GM18520 (cell line): ENCODE results near the gene HOXC9.

Source experiments
- ATAC-seq: cut with Tn5 transposase; IDR thresholded peaks from one replicate; pipeline ENCODE4 v1.9.1; 2021; ENCODE audit not compliant: unreplicated experiment

HOXC9 gene

DNA sequence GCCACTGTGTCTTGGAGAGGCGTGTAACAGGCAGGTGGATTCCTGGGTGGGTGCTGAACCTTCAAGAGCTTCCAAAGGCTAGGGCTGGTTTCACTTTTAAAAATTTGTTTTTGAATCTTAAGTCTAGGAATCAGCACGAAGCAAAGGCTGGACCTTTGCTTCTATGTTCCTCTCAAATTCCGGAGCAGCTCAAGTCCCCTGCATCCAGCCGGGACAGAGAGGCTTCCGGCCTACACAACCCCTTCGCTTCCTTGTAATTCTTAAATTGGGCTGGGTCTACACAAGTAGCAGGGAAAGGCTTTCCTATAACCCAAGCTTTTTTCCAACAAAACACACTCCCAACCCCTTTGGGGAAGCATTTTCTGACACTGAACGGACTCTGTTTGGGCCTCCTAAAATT, 37.0 kb upstream of the HOXC9 start:
- no peak for ATAC-seq

DNA sequence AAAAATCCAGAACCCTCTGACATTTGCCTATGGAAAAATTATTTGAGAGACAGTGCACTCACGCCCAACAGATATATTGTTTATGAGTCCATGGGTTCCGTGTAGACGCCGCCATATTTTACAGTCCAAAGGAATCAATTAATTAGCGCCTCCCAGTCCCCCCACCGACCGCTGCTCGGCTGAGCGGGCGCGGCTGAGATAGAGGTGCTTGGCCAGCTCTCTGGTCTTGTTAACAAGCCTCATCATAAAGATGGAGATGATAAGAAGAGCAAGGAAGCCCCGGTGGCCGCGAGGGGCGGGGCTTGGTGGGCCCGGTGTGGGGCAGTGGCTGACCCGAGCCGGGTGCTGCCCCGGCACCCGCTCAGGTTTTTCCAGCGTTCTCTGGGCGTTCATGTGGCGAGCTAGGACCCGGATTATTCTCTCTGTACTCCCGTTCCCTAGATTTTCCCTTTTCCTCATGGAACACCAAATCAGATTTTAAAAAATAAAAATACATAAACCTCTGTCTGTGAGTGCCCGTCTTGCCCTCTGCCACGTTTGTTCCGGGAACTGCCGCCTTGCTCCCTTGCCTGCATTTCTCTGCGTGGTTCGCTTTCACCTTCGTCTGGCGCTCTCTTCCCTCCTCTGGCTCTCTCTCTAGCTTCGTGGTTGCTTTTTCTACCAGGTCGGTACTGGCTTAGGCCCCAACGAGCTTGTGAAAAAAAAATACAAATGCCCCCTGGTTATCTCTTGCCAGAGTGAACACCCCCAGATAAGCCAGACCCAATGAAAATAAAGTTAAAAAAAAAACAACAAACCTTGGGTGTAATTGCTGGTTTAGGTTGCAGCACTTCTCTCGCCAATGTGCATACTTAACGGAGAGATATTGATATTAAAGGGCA, 36.3 kb upstream of the HOXC9 start:
- ATAC-seq = no peak

DNA sequence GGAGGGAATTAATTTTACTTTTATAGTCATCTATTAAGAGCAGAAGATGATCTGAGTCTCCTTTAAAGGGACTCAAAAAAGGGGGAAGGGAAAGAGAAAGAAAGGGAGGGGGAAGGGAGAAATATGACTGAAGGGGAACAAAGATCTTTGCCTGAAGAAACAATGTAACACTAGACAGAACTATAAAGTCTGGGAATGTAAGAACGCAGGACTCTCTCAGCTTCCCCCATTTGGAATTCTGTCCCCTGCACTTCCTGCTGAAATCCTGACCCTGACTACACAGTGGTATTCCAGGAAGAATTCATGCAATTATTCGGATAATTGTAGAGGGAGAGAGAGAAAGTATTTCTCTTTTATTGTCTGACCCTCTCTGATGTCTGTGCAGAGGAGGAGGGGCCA, 35.6 kb upstream of the HOXC9 start:
- no peak for ATAC-seq

DNA sequence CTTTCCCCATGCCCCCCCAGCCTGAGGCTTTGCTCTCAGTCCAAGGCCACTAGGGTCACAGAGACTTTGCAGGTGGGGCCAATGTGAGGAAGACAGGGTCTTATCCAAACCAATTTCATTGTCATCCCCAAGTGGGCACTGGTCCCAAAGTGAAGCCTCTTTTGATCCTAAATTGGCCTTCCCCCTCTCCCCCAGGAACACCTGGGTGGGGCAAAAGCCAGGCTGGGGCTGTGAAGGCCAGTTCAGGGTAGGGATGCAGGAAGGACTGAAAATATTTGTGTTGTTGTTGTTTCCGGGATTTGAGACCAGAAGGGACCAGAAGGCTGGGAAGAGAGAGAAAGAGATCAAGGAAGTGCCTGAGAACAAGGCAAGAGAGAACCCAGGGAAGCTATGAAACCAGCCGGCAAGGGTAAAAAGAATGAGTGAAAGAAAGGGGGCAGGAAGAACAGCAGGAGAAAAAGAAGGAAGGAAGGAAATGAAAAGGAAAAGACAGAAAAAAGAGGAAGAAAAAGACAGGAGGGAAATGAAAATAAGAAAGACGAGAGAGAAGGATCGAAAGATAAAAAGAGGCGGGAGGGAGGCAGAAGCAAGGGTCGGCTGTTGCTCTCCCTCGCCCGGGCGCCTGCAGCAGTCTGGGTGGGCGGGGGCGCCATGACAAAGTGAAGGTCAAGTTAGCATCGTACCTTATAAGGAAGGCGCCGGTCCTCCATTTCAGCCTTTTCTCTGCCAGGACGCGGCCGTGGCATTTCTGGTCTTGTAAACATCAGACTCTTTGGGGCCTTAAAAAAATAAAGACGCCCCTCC, 34.5 kb upstream of the HOXC9 start:
- no peak for ATAC-seq

DNA sequence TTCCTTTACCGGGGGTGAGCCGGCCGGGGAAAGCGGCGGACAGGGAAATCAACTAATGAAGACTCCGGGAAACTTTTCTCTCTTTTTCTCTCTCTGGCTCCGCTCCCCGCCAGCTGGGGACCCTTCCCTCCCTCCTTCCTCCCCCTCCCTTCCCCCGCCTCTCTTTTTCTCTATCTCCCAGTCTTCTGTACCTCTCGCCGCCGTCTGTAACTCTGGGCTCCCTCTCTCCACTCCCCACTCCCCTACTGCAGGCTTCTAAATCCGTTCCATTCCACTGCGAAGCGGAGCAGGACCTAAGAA, 33.9 kb upstream of the HOXC9 start:
- no peak for ATAC-seq

DNA sequence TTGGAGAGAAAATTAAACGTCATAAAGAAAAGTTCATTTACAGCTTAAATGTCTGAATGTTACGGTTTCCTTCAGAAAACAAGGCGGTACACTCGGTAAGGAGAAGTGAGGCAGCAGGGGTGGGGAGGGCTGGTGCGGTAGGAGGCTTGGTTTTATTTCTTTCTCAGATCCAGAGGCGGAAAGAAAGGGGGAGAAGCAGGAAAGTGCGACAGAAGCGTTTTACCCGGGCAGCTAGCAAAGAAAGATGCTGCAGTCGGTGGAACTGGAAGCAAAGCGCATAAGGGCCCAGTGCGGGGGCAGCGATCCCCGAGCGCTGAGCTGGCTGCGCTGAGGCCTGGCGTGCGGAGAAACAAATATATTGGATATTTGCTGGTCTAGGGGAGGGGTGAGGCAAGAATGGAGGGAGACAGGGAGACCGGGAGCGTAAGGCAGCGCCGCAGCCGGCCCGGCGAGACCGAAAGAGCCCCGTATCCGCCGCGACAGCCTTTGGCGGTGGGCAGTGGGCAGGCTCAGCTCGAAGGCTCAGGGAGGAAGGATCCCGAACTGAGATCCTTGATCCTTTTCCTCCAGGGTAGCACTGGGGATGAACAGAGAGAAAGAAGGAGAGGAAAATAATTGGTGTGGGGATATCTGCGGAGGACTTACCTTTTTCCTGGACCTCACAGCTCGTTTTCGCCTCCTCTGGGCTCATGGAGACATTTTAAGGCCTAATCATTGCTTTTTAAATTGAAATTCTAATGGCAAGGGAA, 33.4 kb upstream of the HOXC9 start:
- ATAC-seq = no peak

DNA sequence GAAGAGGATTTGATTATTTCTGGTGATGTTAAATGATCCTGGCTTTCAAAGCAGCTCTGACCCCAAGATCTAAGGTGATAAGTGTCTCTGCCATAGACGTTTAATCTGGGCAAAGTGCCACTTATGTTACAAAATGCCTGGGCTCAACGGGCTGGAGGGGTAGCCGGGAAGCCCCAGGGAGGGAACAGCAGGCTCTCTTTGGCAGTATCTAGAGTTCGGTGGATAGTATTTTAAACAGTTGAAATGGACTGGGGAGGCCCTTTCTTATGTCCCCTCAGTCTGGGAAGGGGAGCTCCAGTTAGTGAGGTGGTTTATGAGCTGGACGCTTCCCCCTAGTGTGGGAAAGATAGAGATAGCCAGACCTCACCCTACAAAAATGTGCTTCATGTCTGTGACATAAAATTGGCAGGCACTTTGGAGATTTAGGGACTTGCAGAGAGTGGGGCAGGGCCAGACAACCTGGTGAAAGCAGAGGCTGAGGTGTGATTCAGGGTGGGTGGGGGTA, 32.5 kb upstream of the HOXC9 start:
- ATAC-seq = no peak

DNA sequence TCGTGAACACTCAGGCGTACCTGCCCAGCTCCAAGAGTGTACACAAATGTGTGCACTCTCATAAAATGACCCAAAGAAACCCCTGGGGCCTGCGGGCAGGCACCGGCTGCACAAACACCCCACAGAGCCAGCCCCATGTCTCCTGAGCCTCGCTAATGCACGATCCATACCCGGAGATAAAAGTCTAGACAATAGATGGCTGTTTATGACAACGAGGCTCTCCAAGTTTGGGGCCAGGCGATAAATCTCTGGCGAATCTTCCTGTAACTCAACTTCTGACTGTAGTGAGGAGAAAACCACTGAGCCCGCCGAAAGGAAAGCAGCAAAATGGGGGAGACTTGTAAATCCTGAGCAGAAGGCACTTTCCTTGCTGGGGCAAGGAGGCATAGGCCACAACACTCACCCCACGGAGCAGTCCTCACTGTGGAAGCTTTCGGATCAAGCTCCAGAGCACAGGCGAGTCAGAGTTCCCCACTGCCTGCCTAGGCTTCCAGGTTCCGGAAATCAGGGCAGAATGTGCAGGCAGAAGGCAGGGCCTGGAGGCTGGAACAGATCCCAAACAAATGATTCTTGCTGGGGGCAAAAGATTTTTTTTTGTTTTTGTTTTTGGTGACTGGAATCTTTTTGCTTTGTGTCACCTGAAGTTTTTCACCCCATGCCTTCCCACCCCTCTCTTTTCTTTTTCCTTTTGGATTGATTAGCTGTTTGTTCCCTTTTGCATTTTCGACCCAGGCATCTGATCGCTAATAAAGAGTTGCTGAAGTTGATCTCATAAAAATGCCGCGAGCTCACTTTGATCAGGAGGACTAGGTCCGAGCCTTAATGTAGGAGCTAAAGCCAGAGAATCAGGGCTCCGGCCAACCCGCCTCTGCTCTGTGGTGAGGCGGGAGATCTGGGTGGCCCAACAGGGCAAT, 31.5 kb upstream of the HOXC9 start:
- no peak for ATAC-seq

DNA sequence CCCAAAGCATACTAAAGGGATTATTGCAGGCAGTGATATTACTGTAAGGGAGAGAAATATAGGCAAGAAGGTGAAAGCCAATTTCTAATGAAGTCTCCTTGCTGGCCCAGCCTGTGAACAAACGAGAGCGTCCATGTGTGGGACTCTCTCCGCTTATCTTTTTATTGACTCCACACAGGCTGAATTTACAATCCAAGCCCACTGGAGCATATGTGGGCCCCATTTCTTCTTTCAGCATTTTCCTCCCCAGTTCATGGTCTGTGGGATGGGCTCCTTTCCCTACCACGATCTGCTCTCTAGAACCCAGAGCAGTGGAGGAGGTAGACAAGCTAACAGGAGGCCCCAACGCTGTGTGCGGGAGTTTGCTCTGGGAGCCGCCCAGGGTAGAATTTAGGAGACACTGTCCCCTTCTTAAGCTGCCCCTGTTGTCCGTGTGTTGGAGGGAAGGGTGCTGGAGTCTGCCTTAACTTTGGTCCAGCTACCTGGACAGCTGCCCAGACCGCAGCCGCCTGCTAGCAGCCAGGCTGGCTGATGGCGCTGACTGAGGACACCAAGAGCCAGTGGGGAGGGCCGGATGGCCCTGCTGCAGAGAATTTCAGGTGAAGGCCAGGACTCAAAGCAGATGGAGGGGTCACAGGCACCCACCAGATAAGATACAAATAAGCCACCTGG, 30.2 kb upstream of the HOXC9 start:
- no peak for ATAC-seq

DNA sequence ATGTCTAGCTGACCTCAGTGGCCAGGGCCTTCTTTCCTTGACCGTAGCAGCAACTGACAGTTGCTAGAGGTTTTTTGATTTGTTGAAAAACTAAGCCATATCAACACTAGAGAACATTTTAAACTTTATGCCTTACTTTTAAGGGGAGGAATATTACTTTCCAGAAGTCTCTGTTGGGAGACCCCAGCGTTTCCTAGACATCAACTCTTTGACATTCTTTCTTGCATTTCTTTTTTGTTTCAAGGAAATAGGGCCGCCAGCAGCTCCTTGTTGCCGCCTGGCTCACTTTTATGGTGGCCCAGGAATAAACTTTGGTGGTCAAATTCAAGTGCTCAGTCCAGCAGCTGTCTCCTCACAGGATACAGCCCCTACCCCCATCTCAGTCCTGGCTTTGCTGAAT, 29.5 kb upstream of the HOXC9 start:
- ATAC-seq = no peak

DNA sequence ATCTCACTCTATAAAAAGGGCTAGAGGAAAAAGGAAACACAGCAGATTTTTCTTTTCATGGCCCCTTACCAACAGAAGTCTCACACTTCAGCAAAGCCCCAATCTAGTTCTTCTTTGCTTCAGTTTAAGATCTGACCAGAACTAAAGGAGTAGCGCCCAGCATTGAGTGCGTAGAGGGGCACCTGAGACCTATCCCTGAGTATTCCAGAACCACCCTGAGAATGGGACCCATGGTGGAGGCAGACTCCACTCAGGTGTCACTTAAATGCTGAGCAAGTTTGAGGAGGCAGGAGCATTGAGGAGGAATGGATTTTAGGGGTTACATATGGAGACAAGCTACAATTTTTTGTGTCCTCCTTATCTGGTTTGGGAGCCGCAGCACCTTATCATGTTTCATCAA, 28.8 kb upstream of the HOXC9 start:
- ATAC-seq = no peak

DNA sequence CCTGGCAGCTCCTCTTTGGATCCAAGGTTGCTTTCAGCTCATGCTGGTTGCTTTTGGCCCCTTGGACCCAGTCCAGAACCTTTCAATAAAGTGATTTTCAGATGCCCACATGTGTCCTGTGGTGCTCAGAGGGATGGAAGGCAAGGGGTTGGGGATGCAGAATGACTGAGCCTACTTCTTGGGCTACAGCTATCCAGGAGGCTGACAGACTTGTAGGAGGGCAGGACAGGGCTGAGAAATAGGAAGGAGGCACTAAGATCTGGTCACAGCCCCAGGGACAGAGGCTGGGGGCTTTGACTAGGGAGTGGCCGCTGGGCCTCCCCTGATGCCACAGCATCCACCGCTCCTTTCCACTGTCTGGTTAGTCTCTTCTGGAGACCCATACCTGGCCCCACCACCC, 28.3 kb upstream of the HOXC9 start:
- no peak for ATAC-seq

DNA sequence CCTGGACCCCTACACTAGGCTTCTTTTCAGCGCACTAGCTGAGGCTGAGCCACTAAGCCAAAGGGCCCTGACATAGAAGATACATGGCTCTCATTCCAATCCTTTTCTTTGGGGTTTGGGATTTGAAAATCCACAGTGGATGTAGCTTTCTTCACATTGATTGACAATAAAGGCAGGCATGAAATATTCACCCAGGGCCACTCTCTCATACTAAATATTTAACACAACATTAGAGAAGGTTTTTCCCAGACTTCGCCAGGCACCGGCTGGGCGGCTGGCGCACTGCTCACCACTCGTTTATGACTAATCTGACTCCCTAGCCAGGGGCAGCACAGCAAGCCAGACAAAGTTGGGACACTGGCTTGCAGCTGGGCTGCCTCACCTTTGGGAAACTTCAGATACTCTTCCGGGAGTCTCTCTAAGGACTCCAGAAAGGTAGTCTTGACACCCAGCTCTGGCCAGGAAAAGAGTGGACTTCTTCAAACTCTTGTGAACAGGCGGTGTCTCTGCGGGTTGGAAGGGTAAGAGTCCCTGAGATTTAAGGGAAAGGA, 27.7 kb upstream of the HOXC9 start:
- ATAC-seq = no peak

DNA sequence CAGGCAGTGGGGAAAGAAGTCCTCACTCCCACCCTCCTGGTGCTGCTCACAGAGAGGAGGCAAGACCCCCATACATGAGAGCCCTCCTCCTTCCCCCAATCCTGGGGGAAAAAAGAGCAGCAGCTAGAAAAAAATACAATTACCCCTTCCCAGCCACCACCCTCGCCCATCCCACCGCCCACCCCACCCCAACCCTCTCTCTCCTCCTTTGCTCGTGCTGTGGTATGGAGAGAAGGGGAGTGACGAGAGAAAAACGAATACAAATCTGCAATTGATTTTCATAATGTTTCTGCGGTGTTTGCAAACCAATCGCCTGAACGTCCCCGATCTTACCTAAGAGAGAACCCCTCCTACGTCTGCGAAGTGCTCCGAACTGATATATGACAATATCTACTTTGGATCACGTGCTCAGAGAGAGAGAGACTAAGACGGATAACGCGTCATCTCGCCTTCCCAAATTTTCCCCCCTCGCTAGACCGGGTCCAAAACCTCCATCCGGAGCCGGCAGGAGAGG, 27.2 kb upstream of the HOXC9 start, which contains the start of gene HOXC11:
Gene HOXC11 (plus strand): TSS at position 405 of the 514 bp plus-strand sequence. CDS start 116 bp downstream, outside the sequence.
- no peak for ATAC-seq

DNA sequence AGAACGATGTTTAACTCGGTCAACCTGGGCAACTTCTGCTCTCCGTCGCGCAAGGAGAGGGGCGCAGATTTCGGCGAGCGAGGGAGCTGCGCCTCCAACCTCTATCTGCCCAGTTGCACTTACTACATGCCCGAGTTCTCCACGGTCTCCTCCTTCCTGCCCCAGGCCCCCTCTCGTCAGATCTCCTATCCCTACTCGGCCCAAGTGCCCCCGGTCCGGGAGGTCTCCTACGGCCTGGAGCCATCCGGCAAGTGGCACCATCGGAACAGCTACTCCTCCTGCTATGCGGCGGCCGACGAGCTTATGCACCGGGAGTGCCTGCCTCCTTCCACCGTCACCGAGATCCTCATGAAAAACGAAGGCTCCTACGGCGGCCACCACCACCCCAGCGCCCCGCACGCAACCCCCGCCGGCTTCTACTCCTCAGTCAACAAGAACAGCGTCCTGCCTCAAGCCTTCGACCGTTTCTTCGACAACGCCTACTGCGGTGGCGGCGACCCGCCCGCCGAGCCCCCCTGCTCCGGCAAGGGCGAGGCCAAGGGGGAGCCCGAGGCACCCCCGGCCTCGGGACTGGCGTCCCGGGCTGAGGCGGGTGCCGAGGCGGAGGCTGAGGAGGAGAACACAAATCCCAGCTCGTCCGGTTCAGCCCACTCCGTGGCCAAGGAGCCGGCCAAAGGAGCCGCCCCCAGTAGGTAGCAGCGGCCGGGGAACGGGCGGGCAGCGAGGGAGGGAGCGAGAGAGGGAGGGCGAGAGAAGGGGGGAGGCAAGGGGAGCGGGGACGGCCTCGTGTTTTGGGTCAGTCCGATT, 26.5 kb upstream of the HOXC9 start:
- ATAC-seq = no peak

DNA sequence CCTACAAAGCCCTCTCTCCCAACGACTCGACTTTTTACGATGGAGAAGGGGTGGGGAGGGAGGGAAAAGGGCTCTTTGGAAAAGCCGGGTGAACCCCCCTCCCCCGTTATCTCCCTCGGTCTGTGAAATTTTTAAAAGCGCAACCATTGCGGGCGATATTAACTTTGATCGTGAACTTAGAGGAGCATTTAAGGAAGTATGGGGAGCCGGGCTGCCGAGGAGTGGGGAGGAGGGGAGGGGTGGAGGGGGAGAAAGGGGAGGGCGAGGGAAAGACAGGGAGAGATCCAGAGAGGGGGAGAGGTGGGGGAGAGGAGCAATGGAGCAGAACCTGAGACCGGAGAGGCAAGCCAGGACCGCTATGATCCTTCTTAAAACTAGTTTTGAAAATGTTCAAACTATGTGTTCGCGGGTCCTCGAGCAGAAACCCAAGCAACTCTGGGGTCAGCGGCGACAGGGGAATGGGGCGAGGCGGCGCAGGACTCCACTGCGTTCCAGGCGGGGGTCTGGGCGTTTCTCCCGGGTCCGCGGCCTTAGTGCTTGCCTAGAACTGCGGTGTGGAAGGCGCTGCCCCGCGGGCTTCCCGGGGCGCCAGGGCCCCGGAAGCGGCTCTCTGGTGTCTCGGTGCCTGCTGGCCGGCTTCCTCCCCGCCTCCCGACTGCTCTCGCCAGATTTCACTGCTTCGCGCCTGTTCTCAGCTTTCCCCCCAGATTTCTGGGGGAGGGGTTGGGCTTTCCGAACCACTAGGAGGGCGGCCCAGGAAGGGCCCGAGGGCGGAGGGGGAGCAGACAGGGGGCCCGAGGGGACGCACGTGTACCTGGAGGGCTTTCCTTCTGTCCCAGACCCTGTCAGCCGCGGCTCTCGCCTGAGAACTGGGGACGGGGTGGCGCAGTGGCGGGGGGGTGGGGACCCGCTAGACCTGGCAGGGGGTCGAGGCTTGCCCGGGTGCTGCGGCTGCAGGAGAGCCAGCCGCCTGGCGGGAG, 25.6 kb upstream of the HOXC9 start, which contains the start of gene HOTAIR:
Gene HOTAIR (minus strand): TSS at position 871 of the 980 bp plus-strand sequence.
- no peak for ATAC-seq

DNA sequence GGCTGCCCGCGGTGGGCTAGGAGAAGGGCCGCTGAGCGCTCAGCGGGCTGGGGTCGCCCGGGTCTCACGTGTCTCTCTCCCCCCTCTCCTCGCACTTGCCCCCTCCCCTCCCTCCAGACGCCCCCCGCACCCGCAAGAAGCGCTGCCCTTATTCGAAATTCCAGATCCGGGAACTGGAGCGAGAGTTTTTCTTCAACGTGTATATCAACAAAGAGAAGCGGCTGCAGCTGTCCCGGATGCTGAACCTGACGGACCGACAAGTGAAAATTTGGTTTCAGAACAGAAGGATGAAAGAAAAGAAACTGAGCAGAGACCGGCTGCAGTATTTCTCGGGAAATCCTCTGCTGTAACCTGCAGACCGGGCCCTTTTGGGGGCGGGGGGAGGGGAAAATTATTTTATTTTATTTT, 24.9 kb upstream of the HOXC9 start:
- no peak for ATAC-seq
